Body of pancreas (tissue), 4 donors: ENCODE results near the gene CNNM3. TPM values are rescaled to one million over a fixed set of nuclear protein-coding genes. Genes with fewer than 3 reads are reported as not detected.
"Not testable (repeated sequence)": the region's sequence is repeated elsewhere in the genome, so short reads cannot be mapped to it uniquely, and the experiment has no call there.

ENCODE experiments used
- ATAC-seq: fragments of 150-250 bp; one replicate; pipeline ENCODE4 v1.9.1; 2016
- DNase-seq, 4 donors: peaks; one replicate each; pipeline ENCODE4 v3.0.0-alpha.2; 2019
- H3K27ac ChIP-seq, 4 donors: fragments of 200-600 bp; sonication (generic); 1 replicate in 3 of 4; 2 replicates in 1 of 4; pipeline versions ENCODE4 v1.5.1 to v1.6.1; 2016 to 2019; ENCODE audit warnings: mild to moderate bottlenecking in 1 of 4, mixed read lengths in 1 of 4, moderate library complexity in 1 of 4
- H3K27me3 ChIP-seq, 2 donors: fragments of 200-600 bp; sonication (generic); one replicate each; pipeline ENCODE4 v1.6.0; 2016; ENCODE audit warnings: mild to moderate bottlenecking in 1 of 2
- H3K36me3 ChIP-seq, 2 donors: fragments of 200-600 bp; sonication (generic); replicated peaks in 1 of 2; 2 replicates each; pipeline ENCODE4 v1.5.1; 2016; ENCODE audit warnings: low read depth in 2 of 2; ENCODE audit not compliant: insufficient read depth in 1 of 2
- H3K4me1 ChIP-seq: fragments of 200-600 bp; sonication (generic); one replicate; pipeline ENCODE4 v1.6.0; 2016
- H3K4me3 ChIP-seq, 2 donors: fragments of 200-600 bp; sonication (generic); 1 replicate in 1 of 2; 2 replicates in 1 of 2; pipeline ENCODE4 v1.5.1; 2016 to 2019
- H3K9me3 ChIP-seq, 3 donors: fragments of 200-600 bp; sonication (generic); 1 replicate in 2 of 3; 2 replicates in 1 of 3; pipeline ENCODE4 v1.5.1; 2016
- POLR2A ChIP-seq, 3 donors: fragments of 450-650 bp; IDR thresholded peaks; one replicate each; pipeline ENCODE4 v1.6.1; 2016; ENCODE audit warnings: antibody characterized with exemption in 3 of 3, mild to moderate bottlenecking in 2 of 3
- WGBS, 2 donors: methylation state at CpG; one replicate each; pipeline ENCODE4 v1.1.5; 2017; 5-methylcytosine and 5-hydroxymethylcytosine counted together
- intact Hi-C: fragments of 100-400 bp; cut with DNase I; formaldehyde crosslinking; loops from one replicate; pipeline ENCODE4 v1.15.1; 2023
- total RNA-seq, 2 donors: library from RNA; depleted of rRNA; stranded (reverse); fragments of >200 nt; gene quantifications; one replicate each; pipeline ENCODE4 v1.1.0, GENCODE V29; 2016
- TF ChIP-seq, protein P1 (sequence below), 7 experiments: fragments of 450-650 bp in 4 of 7; fragments of 200-600 bp in 3 of 7; sonication (generic) in 3 of 7; IDR thresholded peaks; one replicate each; pipeline ENCODE4 v1.5.1; 2016 to 2019; ENCODE audit warnings: antibody characterized with exemption in 7 of 7

CNNM3 gene
- total RNA-seq, 2 donors from 2014 or later: 18.2 to 57.7 TPM

GRCh38 chr2:96802721-96803120, 13.3 kb upstream of the CNNM3 start:
- H3K36me3 ChIP-seq: no peaks in the 10 kb centered on the region
- intact Hi-C loops: loop anchor here (5.0 kb wide), 1 partner anchor 250 kb away; no protein-coding TSS in a partner anchor
- DNase-seq: no peak
- TF ChIP-seq POLR2A (IDR thresholded peaks at IDR 0.05): no peak
- TF ChIP-seq, protein P1, sequence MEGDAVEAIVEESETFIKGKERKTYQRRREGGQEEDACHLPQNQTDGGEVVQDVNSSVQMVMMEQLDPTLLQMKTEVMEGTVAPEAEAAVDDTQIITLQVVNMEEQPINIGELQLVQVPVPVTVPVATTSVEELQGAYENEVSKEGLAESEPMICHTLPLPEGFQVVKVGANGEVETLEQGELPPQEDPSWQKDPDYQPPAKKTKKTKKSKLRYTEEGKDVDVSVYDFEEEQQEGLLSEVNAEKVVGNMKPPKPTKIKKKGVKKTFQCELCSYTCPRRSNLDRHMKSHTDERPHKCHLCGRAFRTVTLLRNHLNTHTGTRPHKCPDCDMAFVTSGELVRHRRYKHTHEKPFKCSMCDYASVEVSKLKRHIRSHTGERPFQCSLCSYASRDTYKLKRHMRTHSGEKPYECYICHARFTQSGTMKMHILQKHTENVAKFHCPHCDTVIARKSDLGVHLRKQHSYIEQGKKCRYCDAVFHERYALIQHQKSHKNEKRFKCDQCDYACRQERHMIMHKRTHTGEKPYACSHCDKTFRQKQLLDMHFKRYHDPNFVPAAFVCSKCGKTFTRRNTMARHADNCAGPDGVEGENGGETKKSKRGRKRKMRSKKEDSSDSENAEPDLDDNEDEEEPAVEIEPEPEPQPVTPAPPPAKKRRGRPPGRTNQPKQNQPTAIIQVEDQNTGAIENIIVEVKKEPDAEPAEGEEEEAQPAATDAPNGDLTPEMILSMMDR (IDR thresholded peaks at IDR 0.05): no peak
- H3K27ac ChIP-seq: no peak overlapping the region
- H3K4me3 ChIP-seq: no peak overlapping the region
- H3K9me3 ChIP-seq: no peaks in the 10 kb centered on the region
- H3K4me1 ChIP-seq: peaks cover 7% of the 10 kb centered on the region
- 73 to 89% methylated on average over 4 to 7 of the region's 7 CpGs for WGBS, 2 donors
- ATAC-seq: no peak
- H3K27me3 ChIP-seq: no peaks in the 10 kb centered on the region

DNA sequence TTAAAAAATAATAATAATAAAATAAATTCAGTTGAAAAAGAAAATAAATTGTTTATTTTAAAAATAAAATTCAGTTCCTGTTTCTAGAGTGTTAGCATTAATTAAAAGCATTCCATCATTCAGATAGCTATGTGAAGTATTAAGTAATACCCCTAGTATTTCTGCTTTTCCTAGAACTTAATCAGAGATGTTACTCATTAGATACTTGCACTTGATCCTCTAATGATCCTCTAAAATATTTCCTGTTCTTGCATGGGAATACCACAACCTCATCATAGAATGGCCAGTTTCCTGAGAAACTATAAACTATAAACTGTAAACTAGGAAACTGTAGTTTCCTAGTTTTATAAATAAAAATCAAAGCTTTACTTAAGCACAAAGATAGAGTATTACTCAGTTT, 11.1 kb upstream of the CNNM3 start:
- H3K27ac ChIP-seq: no peak overlapping the region
- intact Hi-C loops: loop anchor here (5.0 kb wide), 1 partner anchor 253 kb away; no protein-coding TSS in a partner anchor
- no peaks in the 10 kb centered on the region for H3K9me3 ChIP-seq
- TF ChIP-seq, protein P1 (IDR thresholded peaks at IDR 0.05): no peak
- TF ChIP-seq POLR2A (IDR thresholded peaks at IDR 0.05): no peak
- peaks cover 7% of the 10 kb centered on the region for H3K4me1 ChIP-seq
- H3K4me3 ChIP-seq: no peak overlapping the region
- ATAC-seq (no peak), DNase-seq (no peak)
- H3K27me3 ChIP-seq: no peaks in the 10 kb centered on the region
- no peaks in the 10 kb centered on the region for H3K36me3 ChIP-seq

GRCh38 chr2:96805946-96806345, 10.1 kb upstream of the CNNM3 start:
- peak overlapping the region in 2 of 4 donors; percentile 37 to 49 for H3K27ac ChIP-seq
- ATAC-seq, intact Hi-C loops, H3K4me1 ChIP-seq, H3K4me3 ChIP-seq, H3K36me3 ChIP-seq, DNase-seq, H3K9me3 ChIP-seq, H3K27me3 ChIP-seq: not testable (repeated sequence)
- WGBS, 2 donors: 72 to 79% methylated on average over 1 to 9 of the region's 20 CpGs

DNA sequence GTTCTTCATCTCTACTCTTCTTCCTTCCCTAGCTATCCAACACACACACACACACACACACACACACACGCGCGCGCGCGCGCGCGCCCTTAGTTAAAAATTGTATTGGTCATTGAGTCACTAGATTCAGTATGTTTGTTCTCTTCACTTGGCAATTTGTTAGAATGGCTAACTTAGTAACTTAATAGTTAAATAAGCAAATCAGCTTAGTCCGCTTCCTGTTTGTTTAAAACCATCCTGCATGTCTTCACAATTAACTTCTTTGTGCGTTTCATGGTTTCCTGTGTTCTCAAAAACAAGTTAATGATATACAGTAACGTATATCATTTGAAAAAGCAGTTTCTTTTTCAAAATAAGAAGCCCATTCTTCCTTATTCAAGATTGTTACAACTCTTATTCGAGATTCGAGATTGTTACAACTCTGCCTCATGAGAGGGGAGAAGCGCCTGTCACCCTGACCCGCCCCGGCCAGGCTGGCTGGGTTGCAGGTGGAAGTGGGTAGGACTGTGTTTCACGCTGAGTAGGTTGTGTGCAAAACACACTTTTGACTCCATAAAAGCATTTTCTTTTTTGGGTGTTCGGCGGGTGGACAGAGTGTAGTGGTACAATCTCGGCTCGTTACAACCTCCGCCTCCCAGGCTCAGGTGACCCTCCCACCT, 9.5 kb upstream of the CNNM3 start:
- Histone ChIP-seq H3K36me3 (no peaks in the 10 kb centered on the region), H3K4me3 (no peak overlapping the region), H3K4me1 (no peaks in the 10 kb centered on the region), H3K9me3 (no peaks in the 10 kb centered on the region), H3K27ac (peak overlapping the region in 2 of 4 donors; percentile 37 to 49), H3K27me3 (no peaks in the 10 kb centered on the region)
- WGBS, 2 donors: 77 to 80% methylated on average over 23 of the region's 23 CpGs
- TF ChIP-seq POLR2A (IDR thresholded peaks at IDR 0.05): no peak
- TF ChIP-seq, protein P1 (IDR thresholded peaks at IDR 0.05): no peak
- peak in 2 of 4 donors; percentile 30 to 55 for DNase-seq
- ATAC-seq: peak; percentile 55
- intact Hi-C loops: no loop called here

- Histone ChIP-seq H3K36me3 (no peaks in the 10 kb centered on the region), H3K9me3 (no peaks in the 10 kb centered on the region), H3K27ac (peak overlapping the region in 2 of 4 donors; percentile 37 to 49), H3K4me3 (no peak overlapping the region), H3K4me1 (no peaks in the 10 kb centered on the region), H3K27me3 (no peaks in the 10 kb centered on the region)
- 66 to 67% methylated on average over 10 of the region's 10 CpGs for WGBS, 2 donors
- DNase-seq (no peak), ATAC-seq (no peak)
- no peak for TF ChIP-seq POLR2A (IDR thresholded peaks at IDR 0.05)
- TF ChIP-seq, protein P1 (IDR thresholded peaks at IDR 0.05): no peak
- intact Hi-C loops: no loop called here
Observed at GRCh38 chr2:96807127-96807471, 9.0 kb upstream of the CNNM3 start.
